Upper lobe of left lung (tissue), 6 donors: Measurements from ENCODE around the gene KRTAP22-1. TPM values are rescaled to one million over a fixed set of nuclear protein-coding genes. Genes with fewer than 3 reads are reported as not detected.

Source experiments
- ATAC-seq, 2 donors: fragments of 200-7000 bp; cut with Tn5 transposase; one replicate each; pipeline ENCODE4 v1.9.1; 2022; ENCODE audit warnings: mild to moderate bottlenecking in 2 of 2, moderate library complexity in 2 of 2; ENCODE audit not compliant: low FRiP score in 2 of 2
- DNase-seq, 2 donors: peaks; one replicate each; pipeline ENCODE4 v3.0.0-alpha.2; 2019 to 2020
- H3K27ac ChIP-seq, 4 donors: fragments of 200-600 bp; sonication (generic); one replicate each; pipeline ENCODE4 v1.5.1; 2016 to 2019
- H3K27me3 ChIP-seq, 4 donors: fragments of 200-600 bp; sonication (generic); one replicate each; pipeline ENCODE4 v1.5.1; 2017 to 2019
- H3K36me3 ChIP-seq, 4 donors: fragments of 200-600 bp; sonication (generic); one replicate each; pipeline ENCODE4 v1.5.1; 2016 to 2019
- H3K4me1 ChIP-seq, 4 donors: fragments of 200-600 bp; sonication (generic); one replicate each; pipeline ENCODE4 v1.5.1; 2018 to 2019
- H3K4me3 ChIP-seq, 4 donors: fragments of 200-600 bp; sonication (generic); one replicate each; pipeline ENCODE4 v1.5.1; 2017 to 2019; ENCODE audit warnings: mild to moderate bottlenecking in 2 of 4, moderate library complexity in 1 of 4
- H3K9me3 ChIP-seq, 4 donors: fragments of 200-600 bp; sonication (generic); one replicate each; pipeline ENCODE4 v1.5.1; 2018 to 2019
- CTCF ChIP-seq, 6 experiments: fragments of 450-650 bp in 4 of 6; fragments of 200-600 bp in 2 of 6; sonication (generic) in 2 of 6; IDR thresholded peaks; one replicate each; pipeline ENCODE4 v1.5.1; 2016 to 2019; ENCODE audit warnings: antibody characterized with exemption in 6 of 6
- EP300 ChIP-seq, 4 donors: sonication (generic); formaldehyde crosslinking; IDR thresholded peaks; one replicate each; pipeline ENCODE4 v1.5.1; 2017; ENCODE audit warnings: antibody characterized with exemption in 4 of 4, control low read depth in 2 of 4
- POLR2A ChIP-seq, 4 donors: fragments of 450-650 bp; IDR thresholded peaks; one replicate each; pipeline ENCODE4 v1.5.1; 2016 to 2017; ENCODE audit warnings: antibody characterized with exemption in 4 of 4, mild to moderate bottlenecking in 2 of 4
- POLR2AphosphoS5 ChIP-seq, 2 donors: sonication (generic); formaldehyde crosslinking; IDR thresholded peaks; one replicate each; pipeline ENCODE4 v1.5.1; 2017; ENCODE audit warnings: antibody characterized with exemption in 2 of 2
- WGBS, 2 donors: methylation state at CpG; one replicate each; pipeline ENCODE4 v1.1.5; 2017 to 2018; 5-methylcytosine and 5-hydroxymethylcytosine counted together
- total RNA-seq, 6 donors: library from RNA; depleted of rRNA in 4 of 6; stranded (reverse); fragments of >200 nt in 4 of 6; gene quantifications; one replicate each; pipeline versions ENCODE4 v1.1.0 to v1.2.1, GENCODE V29; 2016 to 2021
- donor health status: DM: no; HTN: no; CAD: no; lungs with moderate emphysema.
- donor health status: DM: no; HTN: yes; CAD: no; lungs with severe emphysema.

KRTAP22-1 gene
- total RNA-seq, 6 donors from 2014 or later, result not detected

GRCh38 chr21:30620080-30620479 lies 19.2 kb downstream of the KRTAP22-1 start:
- H3K27ac ChIP-seq, result no peak overlapping the region
- no peaks in the 10 kb centered on the region for H3K4me1 ChIP-seq
- H3K27me3 ChIP-seq, result no peaks in the 10 kb centered on the region
- H3K36me3 ChIP-seq, result no peaks in the 10 kb centered on the region
- no peak for DNase-seq
- TF ChIP-seq POLR2AphosphoS5 (IDR thresholded peaks at IDR 0.05), result no peak
- no peak for TF ChIP-seq CTCF (IDR thresholded peaks at IDR 0.05)
- TF ChIP-seq EP300 (IDR thresholded peaks at IDR 0.05), result no peak
- no peak for TF ChIP-seq POLR2A (IDR thresholded peaks at IDR 0.05)
- no peaks in the 10 kb centered on the region for H3K9me3 ChIP-seq
- ATAC-seq, result no peak
- H3K4me3 ChIP-seq, result no peak overlapping the region

- ATAC-seq, result no peak
- Histone ChIP-seq H3K4me1 (no peaks in the 10 kb centered on the region), H3K27ac (no peak within 1 kb of the TSS), H3K27me3 (no peaks in the 10 kb centered on the region), H3K9me3 (no peaks in the 10 kb centered on the region), H3K4me3 (no peak within 1 kb of the TSS), H3K36me3 (no peaks in the 10 kb centered on the region)
- WGBS, 2 donors, result 82 to 87% methylated on average over 3 of the region's 3 CpGs
- DNase-seq, result no peak
- TF ChIP-seq POLR2A (IDR thresholded peaks at IDR 0.05) (no peak), POLR2AphosphoS5 (IDR thresholded peaks at IDR 0.05) (no peak), CTCF (IDR thresholded peaks at IDR 0.05) (no peak)
Measured at GRCh38 chr21:30620522-30620921, 19.6 kb downstream of the KRTAP22-1 start, which contains the start of gene KRTAP20-4. Gene KRTAP20-4, plus strand, starts transcription at chr21:30620627.

GRCh38 chr21:30623362-30623761 lies 22.5 kb downstream of the KRTAP22-1 start:
- TF ChIP-seq POLR2A (IDR thresholded peaks at IDR 0.05), result no peak
- TF ChIP-seq POLR2AphosphoS5 (IDR thresholded peaks at IDR 0.05), result no peak
- TF ChIP-seq EP300 (IDR thresholded peaks at IDR 0.05), result no peak
- TF ChIP-seq CTCF (IDR thresholded peaks at IDR 0.05), result no peak
- WGBS, 2 donors, result 74 to 88% methylated on average over 2 to 3 of the region's 3 CpGs
- H3K4me3 ChIP-seq, result no peak overlapping the region
- no peaks in the 10 kb centered on the region for H3K9me3 ChIP-seq
- no peaks in the 10 kb centered on the region for H3K36me3 ChIP-seq
- no peak for ATAC-seq
- no peaks in the 10 kb centered on the region for H3K27me3 ChIP-seq
- no peak for DNase-seq
- H3K27ac ChIP-seq, result no peak overlapping the region
- H3K4me1 ChIP-seq, result no peaks in the 10 kb centered on the region

- DNase-seq, result no peak
- no peaks in the 10 kb centered on the region for H3K9me3 ChIP-seq
- no peaks in the 10 kb centered on the region for H3K27me3 ChIP-seq
- TF ChIP-seq POLR2AphosphoS5 (IDR thresholded peaks at IDR 0.05), result no peak
- TF ChIP-seq EP300 (IDR thresholded peaks at IDR 0.05), result no peak
- TF ChIP-seq CTCF (IDR thresholded peaks at IDR 0.05), result no peak
- no peak for TF ChIP-seq POLR2A (IDR thresholded peaks at IDR 0.05)
- H3K36me3 ChIP-seq, result no peaks in the 10 kb centered on the region
- no peak overlapping the region for H3K4me3 ChIP-seq
- no peak for ATAC-seq
- 47 to 61% methylated on average over 3 to 4 of the region's 4 CpGs for WGBS, 2 donors
- no peaks in the 10 kb centered on the region for H3K4me1 ChIP-seq
- no peak overlapping the region for H3K27ac ChIP-seq
Measured at GRCh38 chr21:30625449-30626165, 24.7 kb downstream of the KRTAP22-1 start.

- H3K4me1 ChIP-seq, result no peaks in the 10 kb centered on the region
- TF ChIP-seq EP300 (IDR thresholded peaks at IDR 0.05) (no peak), POLR2A (IDR thresholded peaks at IDR 0.05) (no peak), POLR2AphosphoS5 (IDR thresholded peaks at IDR 0.05) (no peak), CTCF (IDR thresholded peaks at IDR 0.05) (no peak)
- no peak overlapping the region for H3K4me3 ChIP-seq
- H3K27me3 ChIP-seq, result no peaks in the 10 kb centered on the region
- H3K27ac ChIP-seq, result no peak overlapping the region
- ATAC-seq (no peak), DNase-seq (no peak)
- H3K9me3 ChIP-seq, result no peaks in the 10 kb centered on the region
- WGBS, 2 donors, result 82 to 87% methylated on average over 4 of the region's 4 CpGs
- no peaks in the 10 kb centered on the region for H3K36me3 ChIP-seq
Measured at GRCh38 chr21:30628109-30628508, 27.2 kb downstream of the KRTAP22-1 start.
